CD14-positive monocyte (primary cell): ENCODE data around the gene PDIA5. TPM values are rescaled to one million over a fixed set of nuclear protein-coding genes. Genes with fewer than 3 reads are reported as not detected.

Experiments used
- DNase-seq, 3 donors: peaks; one replicate each; pipeline ENCODE4 v3.0.0-alpha.2; 2011 to 2022
- H2AFZ ChIP-seq: 2 replicates; pipeline ENCODE4 v1.6.0; 2012; ENCODE audit warnings: mild to moderate bottlenecking, low read depth, low read length, inconsistent platforms; ENCODE audit not compliant: insufficient read depth, poor library complexity, severe bottlenecking
- H3K27ac ChIP-seq, 2 donors: 1 replicate in 1 of 2; 2 replicates in 1 of 2; pipeline ENCODE4 v1.5.1; 2012 to 2013; ENCODE audit warnings: low read length in 2 of 2, control low read depth in 1 of 2, inconsistent platforms in 1 of 2, low read depth in 1 of 2, mild to moderate bottlenecking in 1 of 2
- H3K27me3 ChIP-seq, 2 donors: one replicate each; pipeline versions ENCODE4 v1.6.0 to v1.6.1; 2011 to 2013; ENCODE audit warnings: low read length in 2 of 2; ENCODE audit not compliant: control insufficient read depth in 2 of 2, insufficient read depth in 2 of 2
- H3K36me3 ChIP-seq, 2 donors: replicated peaks in 1 of 2; 1 replicate in 1 of 2; 2 replicates in 1 of 2; pipeline versions ENCODE4 v1.5.1 to v1.6.1; 2012 to 2013; ENCODE audit warnings: low read length in 2 of 2, control low read depth in 1 of 2, inconsistent platforms in 1 of 2, mild to moderate bottlenecking in 1 of 2; ENCODE audit not compliant: insufficient read depth in 2 of 2, control insufficient read depth in 1 of 2
- H3K4me1 ChIP-seq, 2 donors: 1 replicate in 1 of 2; 2 replicates in 1 of 2; pipeline versions ENCODE4 v1.5.1 to v1.6.1; 2012 to 2013; ENCODE audit warnings: low read length in 2 of 2, control low read depth in 1 of 2, inconsistent platforms in 1 of 2, mild to moderate bottlenecking in 1 of 2, moderate library complexity in 1 of 2; ENCODE audit not compliant: insufficient read depth in 2 of 2, control insufficient read depth in 1 of 2
- H3K4me2 ChIP-seq: replicated peaks from 2 replicates; pipeline ENCODE3; 2012; ENCODE audit warnings: low read length, moderate library complexity, mild to moderate bottlenecking; ENCODE audit not compliant: poor library complexity, severe bottlenecking; ENCODE audit errors: extremely low read depth
- H3K4me3 ChIP-seq, 3 experiments: fragments of 200-600 bp in 1 of 3; sonication (generic) in 1 of 3; replicated peaks in 1 of 3; 1 replicate in 2 of 3; 2 replicates in 1 of 3; pipeline ENCODE4 v1.5.1; 2011 to 2013; ENCODE audit warnings: low read length in 3 of 3, mild to moderate bottlenecking in 3 of 3, control low read depth in 2 of 3, low read depth in 2 of 3, inconsistent platforms in 1 of 3, moderate library complexity in 1 of 3
- H3K79me2 ChIP-seq: 2 replicates; pipeline ENCODE4 v1.6.0; 2012; ENCODE audit warnings: mild to moderate bottlenecking, control low read depth, inconsistent platforms, low read length, moderate library complexity; ENCODE audit not compliant: insufficient read depth
- H3K9ac ChIP-seq: 2 replicates; pipeline ENCODE4 v1.6.0; 2017; ENCODE audit warnings: low read length, mild to moderate bottlenecking; ENCODE audit not compliant: insufficient read depth, poor library complexity, severe bottlenecking
- H3K9me3 ChIP-seq, 2 donors: replicated peaks in 1 of 2; 1 replicate in 1 of 2; 2 replicates in 1 of 2; pipeline versions ENCODE4 v1.5.1 to v1.6.1; 2012 to 2013; ENCODE audit warnings: low read length in 2 of 2, control low read depth in 1 of 2; ENCODE audit not compliant: control insufficient read depth in 1 of 2, insufficient read depth in 1 of 2
- H4K20me1 ChIP-seq: 2 replicates; pipeline ENCODE4 v1.6.0; 2012; ENCODE audit warnings: mild to moderate bottlenecking, low read length, control low read depth, moderate library complexity; ENCODE audit not compliant: insufficient read depth
- H3K27ac Mint-ChIP-seq, 7 donors: one replicate each; pipeline ENCODE4 v1.8.0; 2020; ENCODE audit warnings: mild to moderate bottlenecking in 7 of 7, mixed read lengths in 7 of 7, moderate library complexity in 6 of 7, inconsistent platforms in 2 of 7
- H3K27me3 Mint-ChIP-seq, 3 donors: one replicate each; pipeline ENCODE4 v1.8.0; 2021 to 2022; ENCODE audit warnings: low read depth in 3 of 3, mild to moderate bottlenecking in 3 of 3, mixed read lengths in 3 of 3, moderate library complexity in 3 of 3, inconsistent platforms in 1 of 3
- H3K36me3 Mint-ChIP-seq, 2 donors: one replicate each; pipeline ENCODE4 v1.8.0; 2020; ENCODE audit warnings: mixed read lengths in 2 of 2, inconsistent platforms in 1 of 2, mild to moderate bottlenecking in 1 of 2
- H3K4me1 Mint-ChIP-seq: one replicate; pipeline ENCODE4 v1.8.0; 2020; ENCODE audit warnings: mild to moderate bottlenecking, mixed read lengths
- H3K4me3 Mint-ChIP-seq, 2 donors: one replicate each; pipeline ENCODE4 v1.8.0; 2020; ENCODE audit warnings: mild to moderate bottlenecking in 2 of 2, mixed read lengths in 2 of 2, moderate library complexity in 1 of 2
- H3K9me3 Mint-ChIP-seq, 7 donors: one replicate each; pipeline ENCODE4 v1.8.0; 2020 to 2022; ENCODE audit warnings: mixed read lengths in 7 of 7, mild to moderate bottlenecking in 6 of 7, moderate library complexity in 6 of 7, inconsistent platforms in 2 of 7
- CTCF ChIP-seq: fragments of 200-600 bp; IDR thresholded peaks from one replicate; pipeline ENCODE4 v1.8.0; 2022; ENCODE audit warnings: antibody characterized with exemption, mild to moderate bottlenecking
- WGBS: methylation state at CpG from one replicate; pipeline ENCODE4 v1.1.5; 2013; ENCODE audit warnings: missing lambda C conversion rate; ENCODE audit not compliant: insufficient coverage; 5-methylcytosine and 5-hydroxymethylcytosine counted together
- intact Hi-C, 2 donors: fragments of 100-400 bp; cut with micrococcal nuclease; formaldehyde crosslinking; loops; one replicate each; pipeline versions ENCODE4 v1.15.0 to v1.15.1; 2023
- polyA plus RNA-seq, 3 donors: library from polyadenylated mRNA; depleted of rRNA in 1 of 3; unstranded in 2 of 3; stranded (reverse) in 1 of 3; fragments of 300-500 nt in 2 of 3; fragments of >200 nt in 1 of 3; fragmentation: Illumina TruSeq in 2 of 3; gene quantifications; 1 replicate in 2 of 3; 2 replicates in 1 of 3; pipeline ENCODE4 v1.2.3, GENCODE V29; 2012 to 2021

Gene PDIA5
- polyA plus RNA-seq, 3 donors = 7.1 to 10.0 (median 9.2) TPM

GRCh38 chr3:123122525-123123315, 55.9 kb downstream of the PDIA5 start:
- 0% methylated on average over 1 of the region's 8 CpGs for WGBS
- no peaks in the 10 kb centered on the region for H3K9me3 ChIP-seq
- Mint-ChIP-seq H3K27me3 (peaks cover 0 to 1% (median 0%) of the 10 kb centered on the region in 3 donors), H3K27ac (peak overlapping the region in 5 of 7 donors; percentile 0 to 70 (median 64)), H3K9me3 (no peaks in the 10 kb centered on the region), H3K36me3 (peaks cover 72 to 77% of the 10 kb centered on the region in 2 donors), H3K4me1 (no peaks in the 10 kb centered on the region), H3K4me3 (no peak overlapping the region)
- H3K9ac ChIP-seq = no peak overlapping the region
- no peak overlapping the region for H3K27ac ChIP-seq
- no peaks in the 10 kb centered on the region for H4K20me1 ChIP-seq
- no peak overlapping the region for H2AFZ ChIP-seq
- no peak overlapping the region for H3K4me3 ChIP-seq
- no peak for DNase-seq
- H3K27me3 ChIP-seq = no peaks in the 10 kb centered on the region
- H3K79me2 ChIP-seq = no peaks in the 10 kb centered on the region
- no peak overlapping the region for H3K4me2 ChIP-seq
- no peaks in the 10 kb centered on the region for H3K4me1 ChIP-seq
- intact Hi-C loops = no loop called here
- H3K36me3 ChIP-seq = peaks cover 38 to 98% of the 10 kb centered on the region in 2 donors
- no peak for TF ChIP-seq CTCF

GRCh38 chr3:123123716-123124616, 57.1 kb downstream of the PDIA5 start:
- Histone ChIP-seq H4K20me1 (no peaks in the 10 kb centered on the region), H3K9me3 (no peaks in the 10 kb centered on the region), H2AFZ (no peak overlapping the region), H3K79me2 (no peaks in the 10 kb centered on the region), H3K27me3 (no peaks in the 10 kb centered on the region), H3K4me2 (no peak overlapping the region), H3K36me3 (peaks cover 29 to 94% of the 10 kb centered on the region in 2 donors), H3K4me3 (no peak overlapping the region), H3K9ac (no peak overlapping the region), H3K27ac (no peak overlapping the region), H3K4me1 (no peaks in the 10 kb centered on the region)
- Mint-ChIP-seq H3K4me1 (no peaks in the 10 kb centered on the region), H3K27ac (peak overlapping the region in 3 of 7 donors; percentile 21 to 47 (median 35)), H3K9me3 (no peaks in the 10 kb centered on the region), H3K27me3 (peaks cover 0 to 1% (median 0%) of the 10 kb centered on the region in 3 donors), H3K4me3 (no peak overlapping the region), H3K36me3 (peaks cover 68 to 81% of the 10 kb centered on the region in 2 donors)
- 84% methylated on average over 20 of the region's 24 CpGs for WGBS
- DNase-seq = no peak
- no peak for TF ChIP-seq CTCF
- intact Hi-C loops = no loop called here
